Measurements from ENCODE around the gene DSTN. TPM values are rescaled to one million over a fixed set of nuclear protein-coding genes. Genes with fewer than 3 reads are reported as not detected.

The DSTN gene
- total RNA-seq, 4 donors from 2014 or later = 1,820 to 3,515 (median 2,996) TPM

GRCh38 chr20:17619351-17620093, 49.6 kb downstream of the DSTN start:
- 67 to 80% methylated on average over 2 to 3 of the region's 29 CpGs for WGBS, 2 donors (ENCODE audit: low coverage in 1 of 2)
- H3K36me3 ChIP-seq = peaks cover 0 to 97% of the 10 kb centered on the region in 2 donors
- no peak overlapping the region for H3K27ac ChIP-seq
- TF ChIP-seq EP300 (IDR thresholded peaks at IDR 0.05) (no peak), CTCF (IDR thresholded peaks at IDR 0.05) (no peak), POLR2AphosphoS5 (IDR thresholded peaks at IDR 0.05) (no peak), POLR2A (IDR thresholded peaks at IDR 0.05) (no peak)
- H3K27me3 ChIP-seq = no peaks in the 10 kb centered on the region
- H3K4me3 ChIP-seq = no peak overlapping the region
- ATAC-seq = no peak
- H3K9me3 ChIP-seq = no peaks in the 10 kb centered on the region
- peaks cover 0 to 37% (median 16%) of the 10 kb centered on the region in 3 donors for H3K4me1 ChIP-seq

GRCh38 chr20:17620371-17621228, 50.7 kb downstream of the DSTN start:
- Histone ChIP-seq H3K9me3 (no peaks in the 10 kb centered on the region), H3K4me1 (peaks cover 0 to 26% (median 6%) of the 10 kb centered on the region in 3 donors), H3K36me3 (peaks cover 0 to 100% of the 10 kb centered on the region in 2 donors), H3K4me3 (no peak overlapping the region), H3K27ac (no peak overlapping the region), H3K27me3 (no peaks in the 10 kb centered on the region)
- WGBS, 2 donors (ENCODE audit: low coverage in 1 of 2) = 90% methylated on average over 2 of the region's 33 CpGs; no CpG with 5 or more reads in 1 of the 2 donors
- ATAC-seq = no peak
- no peak for TF ChIP-seq POLR2AphosphoS5 (IDR thresholded peaks at IDR 0.05)
- TF ChIP-seq EP300 (IDR thresholded peaks at IDR 0.05) = no peak
- no peak for TF ChIP-seq POLR2A (IDR thresholded peaks at IDR 0.05)

- 79% methylated on average over 9 of the region's 24 CpGs; no CpG with 5 or more reads in 1 of the 2 donors for WGBS, 2 donors (ENCODE audit: low coverage in 1 of 2)
- H3K36me3 ChIP-seq = peaks cover 0 to 100% of the 10 kb centered on the region in 2 donors
Observed at GRCh38 chr20:17621229-17621968, 51.5 kb downstream of the DSTN start.

GRCh38 chr20:17622086-17622850, 52.4 kb downstream of the DSTN start:
- Histone ChIP-seq H3K9me3 (no peaks in the 10 kb centered on the region), H3K4me1 (peaks cover 0 to 21% (median 5%) of the 10 kb centered on the region in 3 donors), H3K4me3 (no peak overlapping the region), H3K27me3 (no peaks in the 10 kb centered on the region), H3K27ac (no peak overlapping the region), H3K36me3 (peaks cover 0 to 100% of the 10 kb centered on the region in 2 donors)
- TF ChIP-seq POLR2A (IDR thresholded peaks at IDR 0.05) (no peak), POLR2AphosphoS5 (IDR thresholded peaks at IDR 0.05) (no peak), CTCF (IDR thresholded peaks at IDR 0.05) (no peak), EP300 (IDR thresholded peaks at IDR 0.05) (no peak)
- 100% methylated on average over 2 of the region's 11 CpGs; no CpG with 5 or more reads in 1 of the 2 donors for WGBS, 2 donors (ENCODE audit: low coverage in 1 of 2)
- no peak for ATAC-seq

More at GRCh38 chr20:17621229-17621968, 51.5 kb downstream of the DSTN start:
- Histone ChIP-seq H3K27ac (no peak overlapping the region), H3K4me1 (peaks cover 0 to 21% (median 0%) of the 10 kb centered on the region in 3 donors), H3K9me3 (no peaks in the 10 kb centered on the region), H3K4me3 (no peak overlapping the region), H3K27me3 (no peaks in the 10 kb centered on the region)
- no peak for TF ChIP-seq EP300 (IDR thresholded peaks at IDR 0.05)
- no peak for TF ChIP-seq CTCF (IDR thresholded peaks at IDR 0.05)
- TF ChIP-seq POLR2A (IDR thresholded peaks at IDR 0.05) = no peak
- TF ChIP-seq POLR2AphosphoS5 (IDR thresholded peaks at IDR 0.05) = no peak
- ATAC-seq = no peak

Measured in gastroesophageal sphincter (tissue), 4 donors.